Endometrial microvascular endothelial cells (primary cell): Measurements from ENCODE around the gene MOB1A. TPM values are rescaled to one million over a fixed set of nuclear protein-coding genes. Genes with fewer than 3 reads are reported as not detected.
"Not testable (repeated sequence)": the region's sequence is repeated elsewhere in the genome, so short reads cannot be mapped to it uniquely, and the experiment has no call there.

Experiments used
- in situ Hi-C: cut with HindIII; loops from 2 replicates; pipeline ENCODE4 v1.10.0; 2017; ENCODE audit warnings: low sequenced_read_pairs, low pct_unique_long_range_greater_than_20kb; ENCODE audit errors: inconsistent ontology term
- total RNA-seq: library from RNA; depleted of rRNA; stranded (reverse); fragments of >200 nt; gene quantifications from one replicate; pipeline ENCODE4 v1.2.3, GENCODE V29; 2015; ENCODE audit errors: inconsistent ontology term

MOB1A gene
- 117 TPM for total RNA-seq

GRCh38 chr2:74178211-74179062 lies at the start of gene MOB1A:
MOB1A (minus strand) TSS chr2:74178879; CDS start chr2:74178674, 205 bp downstream.
- in situ Hi-C loops = no loop called here

GRCh38 chr2:74227646-74228045 lies 49.0 kb upstream of the MOB1A start:
- in situ Hi-C loops = no loop called here

GRCh38 chr2:74226648-74227213 lies 48.1 kb upstream of the MOB1A start:
- in situ Hi-C loops = no loop called here

GRCh38 chr2:74225698-74226459 lies 47.2 kb upstream of the MOB1A start:
- in situ Hi-C loops = no loop called here

GRCh38 chr2:74223941-74224770 lies 45.5 kb upstream of the MOB1A start:
- in situ Hi-C loops = no loop called here

GRCh38 chr2:74222300-74222650 lies 43.6 kb upstream of the MOB1A start:
- in situ Hi-C loops = no loop called here

GRCh38 chr2:74221604-74222299 lies 43.1 kb upstream of the MOB1A start:
- in situ Hi-C loops = no loop called here

GRCh38 chr2:74221091-74221490 lies 42.4 kb upstream of the MOB1A start:
- in situ Hi-C loops = no loop called here

- in situ Hi-C loops = no loop called here
Measured at GRCh38 chr2:74219846-74220486, 41.3 kb upstream of the MOB1A start.

GRCh38 chr2:74216642-74217041 lies 38.0 kb upstream of the MOB1A start:
- in situ Hi-C loops = no loop called here

- in situ Hi-C loops = not testable (repeated sequence)
Measured at GRCh38 chr2:74215771-74216170, 37.1 kb upstream of the MOB1A start.

- in situ Hi-C loops = no loop called here
Measured at GRCh38 chr2:74212702-74213410, 34.2 kb upstream of the MOB1A start.

GRCh38 chr2:74206180-74206688 lies 27.6 kb upstream of the MOB1A start:
- in situ Hi-C loops = no loop called here

GRCh38 chr2:74205596-74205995 lies 26.9 kb upstream of the MOB1A start:
- in situ Hi-C loops = no loop called here

GRCh38 chr2:74205113-74205512 lies 26.4 kb upstream of the MOB1A start:
- in situ Hi-C loops = no loop called here

GRCh38 chr2:74204436-74204835 lies 25.8 kb upstream of the MOB1A start:
- in situ Hi-C loops = no loop called here

GRCh38 chr2:74201596-74201995 lies 22.9 kb upstream of the MOB1A start:
- in situ Hi-C loops = no loop called here
